Chondrocyte (in vitro differentiated cells): Measurements from ENCODE around the gene BET1L. TPM values are rescaled to one million over a fixed set of nuclear protein-coding genes. Genes with fewer than 3 reads are reported as not detected.

ENCODE experiments used
- DNase-seq: peaks from one replicate; pipeline ENCODE4 v3.0.0; 2021; ENCODE audit warnings: mixed read lengths, low spot score
- H3K27ac Mint-ChIP-seq: one replicate; pipeline ENCODE4 v1.8.0; 2021; ENCODE audit warnings: mild to moderate bottlenecking, moderate library complexity, mixed read lengths; ENCODE audit not compliant: unreplicated experiment
- H3K27me3 Mint-ChIP-seq: 2 replicates; pipeline ENCODE4 v1.8.0; 2021; ENCODE audit warnings: low read depth, mixed read lengths
- H3K36me3 Mint-ChIP-seq: 2 replicates; pipeline ENCODE4 v1.8.0; 2021; ENCODE audit warnings: low read depth, mixed read lengths
- H3K4me1 Mint-ChIP-seq: 2 replicates; pipeline ENCODE4 v1.8.0; 2021; ENCODE audit warnings: low read depth, mild to moderate bottlenecking, mixed read lengths
- H3K4me3 Mint-ChIP-seq: one replicate; pipeline ENCODE4 v1.8.0; 2021; ENCODE audit warnings: mild to moderate bottlenecking, moderate library complexity, mixed read lengths; ENCODE audit not compliant: unreplicated experiment
- H3K9me3 Mint-ChIP-seq: 2 replicates; pipeline ENCODE4 v1.8.0; 2021; ENCODE audit warnings: low read depth, mixed read lengths
- CTCF ChIP-seq: fragments of 200-600 bp; sonication (generic); IDR thresholded peaks from 2 replicates; pipeline ENCODE4 v1.5.0; 2021; ENCODE audit warnings: antibody characterized with exemption, mild to moderate bottlenecking, moderate library complexity
- total RNA-seq: library from RNA; stranded (reverse); gene quantifications from 3 replicates; pipeline ENCODE4 v1.2.1, GENCODE V29; 2021

BET1L gene
- total RNA-seq, 1 donor from 2014 or later: 59.6 TPM

- peaks cover 41% of the 10 kb centered on the region for H3K4me1 Mint-ChIP-seq
- DNase-seq: peak; percentile 85
- peak overlapping the region; percentile 99 for H3K4me3 Mint-ChIP-seq
- H3K36me3 Mint-ChIP-seq: peaks cover 13% of the 10 kb centered on the region
- peak overlapping the region; percentile 100 for H3K27ac Mint-ChIP-seq
- peak; percentile 9 for TF ChIP-seq CTCF
- H3K27me3 Mint-ChIP-seq: no peaks in the 10 kb centered on the region
- no peaks in the 10 kb centered on the region for H3K9me3 Mint-ChIP-seq
These were observed 2.3 kb upstream of the BET1L start for GRCh38 chr11:209275-210121.

GRCh38 chr11:208917-209260 lies 1.7 kb upstream of the BET1L start:
- Mint-ChIP-seq H3K27ac (peak overlapping the region; percentile 100), H3K4me3 (peak overlapping the region; percentile 99), H3K36me3 (peaks cover 13% of the 10 kb centered on the region), H3K9me3 (no peaks in the 10 kb centered on the region), H3K4me1 (peaks cover 45% of the 10 kb centered on the region), H3K27me3 (no peaks in the 10 kb centered on the region)
- TF ChIP-seq CTCF: no peak
- DNase-seq: peak; percentile 86

- H3K9me3 Mint-ChIP-seq: no peaks in the 10 kb centered on the region
These were observed 1.1 kb upstream of the BET1L start for GRCh38 chr11:208181-208916.

GRCh38 chr11:207863-208180 lies 623 bp upstream of the BET1L start:
- no peak for TF ChIP-seq CTCF
- Mint-ChIP-seq H3K36me3 (peaks cover 12% of the 10 kb centered on the region), H3K4me1 (peaks cover 52% of the 10 kb centered on the region), H3K27ac (peak overlapping the region; percentile 100), H3K4me3 (peak overlapping the region; percentile 99), H3K27me3 (no peaks in the 10 kb centered on the region), H3K9me3 (no peaks in the 10 kb centered on the region)
- DNase-seq: no peak

More at GRCh38 chr11:208181-208916, 1.1 kb upstream of the BET1L start:
- H3K4me3 Mint-ChIP-seq: peak overlapping the region; percentile 99
- H3K27ac Mint-ChIP-seq: peak overlapping the region; percentile 100
- peak; percentile 69 for DNase-seq
- no peak for TF ChIP-seq CTCF
- peaks cover 50% of the 10 kb centered on the region for H3K4me1 Mint-ChIP-seq
- H3K27me3 Mint-ChIP-seq: no peaks in the 10 kb centered on the region
- H3K36me3 Mint-ChIP-seq: peaks cover 15% of the 10 kb centered on the region

GRCh38 chr11:206526-207207 lies 532 bp downstream of the BET1L start:
- no peaks in the 10 kb centered on the region for H3K27me3 Mint-ChIP-seq
- no peaks in the 10 kb centered on the region for H3K9me3 Mint-ChIP-seq
- peak overlapping the region; percentile 100 for H3K27ac Mint-ChIP-seq
- H3K4me1 Mint-ChIP-seq: peaks cover 53% of the 10 kb centered on the region
- H3K4me3 Mint-ChIP-seq: peak overlapping the region; percentile 99
- no peak for TF ChIP-seq CTCF
- H3K36me3 Mint-ChIP-seq: peaks cover 15% of the 10 kb centered on the region
- peak; percentile 70 for DNase-seq
